WI38 (cell line): ENCODE measurements around the gene APBB1IP.
"Not testable (repeated sequence)": the region's sequence is repeated elsewhere in the genome, so short reads cannot be mapped to it uniquely, and the experiment has no call there.

Experiments used
- H3K4me3 ChIP-seq: 2 replicates; pipeline ENCODE4 v1.5.1; 2011; ENCODE audit warnings: low read depth, mild to moderate bottlenecking, control low read depth, low read length
- CTCF ChIP-seq: IDR thresholded peaks from 2 replicates; pipeline ENCODE4 v1.5.1; 2012; ENCODE audit warnings: low read depth, mild to moderate bottlenecking, control low read depth, low read length

Gene APBB1IP

GRCh38 chr10:26579256-26580063 lies 141.3 kb downstream of the APBB1IP start:
- no peak for TF ChIP-seq CTCF
- no peak overlapping the region for H3K4me3 ChIP-seq

- no peak overlapping the region for H3K4me3 ChIP-seq
- TF ChIP-seq CTCF: no peak
Measured at GRCh38 chr10:26586211-26586610, 148.1 kb downstream of the APBB1IP start.

GRCh38 chr10:26588611-26589010 lies 150.5 kb downstream of the APBB1IP start:
- TF ChIP-seq CTCF: no peak
- no peak overlapping the region for H3K4me3 ChIP-seq

- H3K4me3 ChIP-seq: not testable (repeated sequence)
Measured at GRCh38 chr10:26589813-26590212, 151.7 kb downstream of the APBB1IP start.

- no peak for TF ChIP-seq CTCF
Measured at GRCh38 chr10:26593896-26594295, 155.8 kb downstream of the APBB1IP start.

GRCh38 chr10:26603283-26603682 lies 165.1 kb downstream of the APBB1IP start:
- H3K4me3 ChIP-seq: not testable (repeated sequence)

More at GRCh38 chr10:26593896-26594295, 155.8 kb downstream of the APBB1IP start:
- H3K4me3 ChIP-seq: no peak overlapping the region

GRCh38 chr10:26604320-26605093 lies 166.4 kb downstream of the APBB1IP start:
- H3K4me3 ChIP-seq: not testable (repeated sequence)

- peak; percentile 30; the same call in 1 of the 2 replicates for TF ChIP-seq CTCF
- not testable (repeated sequence) for H3K4me3 ChIP-seq
Measured at GRCh38 chr10:26606389-26606877, 168.3 kb downstream of the APBB1IP start.
